Prostate gland (tissue), 2 donors: Measurements from ENCODE around the gene MCMBP.

Source experiments
- CTCF ChIP-seq, 4 experiments: fragments of 200-600 bp in 2 of 4; fragments of 450-650 bp in 2 of 4; sonication (generic) in 2 of 4; IDR thresholded peaks; 1 replicate in 3 of 4; 2 replicates in 1 of 4; pipeline ENCODE4 v1.5.1; 2016 to 2019; ENCODE audit warnings: antibody characterized with exemption in 4 of 4, mild to moderate bottlenecking in 2 of 4, moderate library complexity in 2 of 4
- POLR2AphosphoS5 ChIP-seq: sonication (generic); formaldehyde crosslinking; IDR thresholded peaks from one replicate; pipeline ENCODE4 v1.6.1; 2017; ENCODE audit warnings: antibody characterized with exemption

DNA sequence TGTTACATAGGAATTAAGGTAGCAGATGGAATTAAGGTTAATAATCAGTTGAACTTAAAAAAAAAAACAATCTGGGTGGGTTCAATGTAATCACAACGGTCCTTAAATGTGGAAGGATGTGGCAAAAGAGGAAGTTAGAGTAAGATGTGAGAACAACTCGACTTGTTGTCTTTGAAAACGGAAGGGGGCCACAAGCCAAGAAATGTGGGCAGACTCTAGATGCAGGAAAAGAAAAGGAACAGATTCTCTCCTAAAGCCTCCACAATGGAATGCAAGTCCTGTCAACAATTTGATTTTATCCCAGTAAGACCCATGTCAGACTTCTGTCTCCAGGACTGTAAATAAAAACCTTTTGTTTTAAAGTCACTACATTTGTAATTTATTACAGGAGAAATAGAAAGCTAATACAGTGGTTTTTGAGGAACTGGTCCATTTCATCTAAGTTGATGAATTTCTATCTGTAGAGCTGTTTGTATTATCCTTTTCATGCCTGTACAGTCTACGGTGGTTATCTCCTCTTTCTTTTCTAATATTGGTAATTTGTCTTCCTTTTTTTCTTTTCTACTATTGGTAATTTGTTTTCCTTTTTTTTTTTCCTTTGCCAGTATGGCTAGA lies 8.6 kb downstream of the MCMBP start:
- TF ChIP-seq CTCF (IDR thresholded peaks at IDR 0.05) = no peak
- TF ChIP-seq POLR2AphosphoS5 = no peak
